ENCODE results near the gene FAF1. TPM values are rescaled to one million over a fixed set of nuclear protein-coding genes. Genes with fewer than 3 reads are reported as not detected.

The FAF1 gene
- total RNA-seq: 10 to 100 TPM; 46.1 to 72.2 (median 52.2) TPM

DNA sequence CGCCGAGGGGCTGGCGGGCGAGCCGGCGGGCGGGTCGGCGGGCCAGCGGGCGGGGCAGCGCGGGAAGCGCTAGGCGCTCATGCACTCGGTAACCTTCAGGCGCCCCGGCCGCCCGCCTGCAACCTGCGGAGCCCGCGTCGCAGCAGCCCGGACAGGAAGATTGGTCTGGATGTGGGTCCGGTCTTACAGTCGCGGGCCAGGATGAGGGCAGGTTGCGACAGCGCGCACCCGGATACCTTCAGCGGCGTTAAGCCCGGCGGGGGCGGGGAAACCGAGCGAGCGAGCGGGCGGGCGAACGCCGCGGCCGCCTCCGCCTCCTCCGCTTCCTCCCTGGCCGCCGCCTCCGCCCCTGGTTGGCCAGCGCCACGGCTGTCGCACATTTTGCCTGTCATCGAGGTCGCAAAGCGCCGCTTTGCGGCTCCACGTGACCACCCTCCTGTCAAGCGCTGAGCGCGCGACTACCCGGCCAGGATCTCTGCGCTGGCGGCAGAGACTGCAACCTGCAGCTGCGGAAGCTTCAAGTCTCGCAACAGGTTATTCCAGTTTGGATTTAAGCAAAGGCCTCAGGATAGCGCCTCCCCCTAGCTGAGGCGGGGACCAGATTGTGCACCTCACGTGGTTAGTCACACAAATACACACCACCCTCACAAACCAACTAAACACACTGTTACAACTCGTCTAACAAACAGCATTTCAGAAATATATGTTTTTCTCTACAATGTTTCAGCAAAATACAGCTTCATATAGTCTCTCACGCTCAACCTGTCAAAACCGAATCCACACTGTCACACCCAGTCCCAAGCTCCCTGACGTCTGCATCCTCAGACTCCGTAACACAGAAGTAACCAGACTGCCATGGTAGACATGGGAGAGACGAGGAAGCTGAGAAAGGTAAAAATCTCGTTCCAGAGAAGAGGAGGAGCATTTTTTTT lies at the start of gene FAF1:
Gene FAF1, minus strand, starts transcription at position 355 of the 932 bp plus-strand sequence. CDS start 456 bp downstream, outside the sequence.
- TF ChIP-seq, protein P1, sequence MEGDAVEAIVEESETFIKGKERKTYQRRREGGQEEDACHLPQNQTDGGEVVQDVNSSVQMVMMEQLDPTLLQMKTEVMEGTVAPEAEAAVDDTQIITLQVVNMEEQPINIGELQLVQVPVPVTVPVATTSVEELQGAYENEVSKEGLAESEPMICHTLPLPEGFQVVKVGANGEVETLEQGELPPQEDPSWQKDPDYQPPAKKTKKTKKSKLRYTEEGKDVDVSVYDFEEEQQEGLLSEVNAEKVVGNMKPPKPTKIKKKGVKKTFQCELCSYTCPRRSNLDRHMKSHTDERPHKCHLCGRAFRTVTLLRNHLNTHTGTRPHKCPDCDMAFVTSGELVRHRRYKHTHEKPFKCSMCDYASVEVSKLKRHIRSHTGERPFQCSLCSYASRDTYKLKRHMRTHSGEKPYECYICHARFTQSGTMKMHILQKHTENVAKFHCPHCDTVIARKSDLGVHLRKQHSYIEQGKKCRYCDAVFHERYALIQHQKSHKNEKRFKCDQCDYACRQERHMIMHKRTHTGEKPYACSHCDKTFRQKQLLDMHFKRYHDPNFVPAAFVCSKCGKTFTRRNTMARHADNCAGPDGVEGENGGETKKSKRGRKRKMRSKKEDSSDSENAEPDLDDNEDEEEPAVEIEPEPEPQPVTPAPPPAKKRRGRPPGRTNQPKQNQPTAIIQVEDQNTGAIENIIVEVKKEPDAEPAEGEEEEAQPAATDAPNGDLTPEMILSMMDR (IDR thresholded peaks at IDR 0.05; ENCODE audit: low read depth): no peak

DNA sequence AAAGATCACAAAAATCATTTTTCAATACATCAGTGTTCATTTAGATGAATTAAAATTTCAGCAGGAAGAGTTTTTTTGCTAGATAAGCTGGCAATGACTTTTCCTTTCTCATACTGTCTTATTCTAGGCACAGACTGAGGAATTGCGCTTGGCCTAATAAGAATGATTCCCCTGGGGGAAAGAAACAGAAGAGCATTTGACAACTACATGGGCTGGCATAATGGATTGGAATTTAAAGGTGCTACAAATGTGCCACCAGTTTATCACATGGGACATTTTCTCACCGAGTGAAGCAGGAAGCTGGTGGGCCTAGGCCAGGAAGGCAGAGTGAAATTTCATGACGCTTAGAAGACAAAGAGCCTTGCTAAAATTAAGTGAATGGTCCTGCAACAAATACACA lies 49.3 kb upstream of the FAF1 start:
- TF ChIP-seq, protein P1 (IDR thresholded peaks at IDR 0.05; ENCODE audit: low read depth): no peak

- TF ChIP-seq, protein P1 (IDR thresholded peaks at IDR 0.05; ENCODE audit: low read depth): no peak
Observed at GRCh38 chr1:51002516-51002915, 42.4 kb upstream of the FAF1 start.

DNA sequence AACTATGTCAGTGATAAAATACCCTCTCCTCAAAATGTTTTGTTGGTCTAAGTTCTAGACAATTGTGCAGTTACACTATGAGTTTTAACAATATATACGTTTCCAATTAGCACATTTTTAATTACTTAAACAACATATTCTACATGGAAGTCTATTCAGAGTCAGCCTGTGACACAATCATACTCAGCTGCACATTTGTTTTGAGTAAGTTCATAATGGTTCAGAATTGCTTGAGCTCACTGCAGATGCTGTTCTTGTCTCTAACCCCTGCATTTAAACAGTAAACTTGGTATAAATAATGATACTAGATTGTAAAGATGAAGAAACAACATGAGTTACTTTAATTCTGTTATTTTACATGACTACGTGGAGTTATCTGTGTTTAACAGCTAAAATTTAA lies 40.6 kb upstream of the FAF1 start:
- TF ChIP-seq, protein P1 (IDR thresholded peaks at IDR 0.05; ENCODE audit: low read depth): no peak

GRCh38 chr1:51000160-51000559 lies 40.1 kb upstream of the FAF1 start:
- TF ChIP-seq, protein P1 (IDR thresholded peaks at IDR 0.05; ENCODE audit: low read depth): no peak

DNA sequence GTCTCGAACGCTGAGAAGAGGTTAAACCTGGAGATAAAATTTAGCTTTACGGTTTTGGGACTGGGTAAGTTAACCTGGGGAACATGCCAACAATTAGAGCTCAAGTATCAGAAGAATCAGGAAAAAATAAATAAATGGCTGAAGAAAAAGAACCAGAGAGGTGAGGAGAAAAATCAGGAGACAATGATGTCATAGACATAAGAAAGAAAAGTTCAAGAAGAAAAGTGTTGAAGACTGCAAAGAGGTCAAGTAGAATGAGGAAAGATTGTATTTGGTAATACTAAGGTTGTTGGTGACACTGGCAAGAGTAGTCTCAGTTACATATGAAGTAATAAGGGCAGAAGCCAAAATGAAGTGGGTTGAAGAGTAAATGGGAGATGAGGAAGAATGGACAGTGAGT lies 36.0 kb upstream of the FAF1 start:
- TF ChIP-seq, protein P1 (IDR thresholded peaks at IDR 0.05; ENCODE audit: low read depth): no peak

DNA sequence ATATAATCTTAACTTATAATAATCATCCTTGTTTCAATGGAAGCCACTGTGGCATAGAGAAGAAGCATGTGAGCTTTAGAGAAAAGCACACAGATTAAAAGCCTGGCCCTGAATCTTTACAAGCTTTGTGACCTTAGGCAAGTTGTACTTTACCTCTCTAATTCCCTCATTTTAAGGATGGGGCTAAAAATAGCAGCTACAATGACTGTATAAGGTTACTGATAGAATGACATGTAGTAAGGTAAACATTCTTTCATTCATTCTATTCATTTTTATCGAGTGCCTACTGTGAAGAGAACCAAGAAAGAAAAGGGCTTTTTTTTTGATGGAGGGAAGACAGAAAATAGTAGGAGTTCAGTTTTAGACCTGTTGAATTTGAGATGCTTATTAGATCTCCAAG lies 35.6 kb upstream of the FAF1 start:
- TF ChIP-seq, protein P1 (IDR thresholded peaks at IDR 0.05; ENCODE audit: low read depth): no peak
